HG02623 (cell line): ENCODE results near the gene SUV39H1.
A peak's percentile ranks its signal among the peaks of the same experiment; 100 is the strongest.
"Not testable (repeated sequence)": the region's sequence is repeated elsewhere in the genome, so short reads cannot be mapped to it uniquely, and the experiment has no call there.

Experiments
- ATAC-seq: cut with Tn5 transposase; IDR thresholded peaks from one replicate; pipeline ENCODE4 v1.9.1; 2021; ENCODE audit warnings: moderate library complexity; ENCODE audit not compliant: unreplicated experiment

SUV39H1 gene, protein sequence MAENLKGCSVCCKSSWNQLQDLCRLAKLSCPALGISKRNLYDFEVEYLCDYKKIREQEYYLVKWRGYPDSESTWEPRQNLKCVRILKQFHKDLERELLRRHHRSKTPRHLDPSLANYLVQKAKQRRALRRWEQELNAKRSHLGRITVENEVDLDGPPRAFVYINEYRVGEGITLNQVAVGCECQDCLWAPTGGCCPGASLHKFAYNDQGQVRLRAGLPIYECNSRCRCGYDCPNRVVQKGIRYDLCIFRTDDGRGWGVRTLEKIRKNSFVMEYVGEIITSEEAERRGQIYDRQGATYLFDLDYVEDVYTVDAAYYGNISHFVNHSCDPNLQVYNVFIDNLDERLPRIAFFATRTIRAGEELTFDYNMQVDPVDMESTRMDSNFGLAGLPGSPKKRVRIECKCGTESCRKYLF

DNA sequence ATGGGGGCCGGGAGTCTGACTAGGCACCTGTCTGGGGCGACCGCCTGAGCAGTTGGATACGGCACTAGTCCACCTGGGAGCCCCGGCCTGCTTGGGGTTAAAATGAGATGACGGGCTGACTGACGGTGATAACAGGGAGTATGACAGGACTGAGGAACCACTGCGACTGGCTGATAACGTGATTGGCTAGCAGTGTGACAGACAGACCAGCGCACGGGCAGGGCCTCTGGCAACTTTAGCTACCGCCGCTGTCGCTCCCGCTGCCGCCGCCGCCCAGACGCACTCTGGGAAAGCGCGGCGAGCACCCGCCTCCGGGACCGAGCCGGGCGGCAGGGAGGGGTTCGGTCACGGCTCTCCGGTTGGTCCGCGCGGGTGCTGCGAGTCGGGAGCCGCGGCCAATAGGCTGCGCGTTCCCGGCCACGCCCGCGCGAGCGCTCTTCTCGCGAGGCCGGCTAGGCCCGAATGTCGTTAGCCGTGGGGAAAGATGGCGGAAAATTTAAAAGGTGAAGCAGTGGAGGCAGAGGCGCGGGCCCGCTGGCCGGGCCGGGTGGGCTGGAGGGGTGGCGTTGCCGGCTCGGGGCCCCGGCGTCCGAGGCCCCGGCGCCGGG is at the start of gene SUV39H1:
SUV39H1 (plus strand) TSS at position 434 of the 608 bp plus-strand sequence; CDS start at position 485, 51 bp downstream.
- ATAC-seq = peak; percentile 90

DNA sequence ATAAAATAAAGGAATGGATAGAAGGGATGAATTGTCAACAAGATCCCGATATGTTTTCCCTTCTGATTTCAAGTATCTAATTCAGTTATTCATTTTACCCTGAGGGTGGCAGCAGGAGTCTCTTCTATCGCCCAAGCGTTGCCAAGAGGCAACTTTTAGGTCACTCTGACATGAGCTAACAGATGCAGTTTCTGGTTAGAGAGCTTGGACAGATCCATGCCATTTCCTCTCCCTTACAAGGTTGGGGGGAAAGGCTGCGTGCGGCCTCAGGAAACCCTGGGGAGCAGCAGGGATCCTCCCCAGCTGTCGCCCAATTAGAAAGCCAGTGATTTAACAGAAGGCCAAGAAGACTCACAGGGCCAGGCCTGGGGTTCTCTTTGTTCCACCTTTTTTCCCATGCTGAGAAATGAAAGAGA is 48.2 kb upstream of the SUV39H1 start:
- no peak for ATAC-seq

DNA sequence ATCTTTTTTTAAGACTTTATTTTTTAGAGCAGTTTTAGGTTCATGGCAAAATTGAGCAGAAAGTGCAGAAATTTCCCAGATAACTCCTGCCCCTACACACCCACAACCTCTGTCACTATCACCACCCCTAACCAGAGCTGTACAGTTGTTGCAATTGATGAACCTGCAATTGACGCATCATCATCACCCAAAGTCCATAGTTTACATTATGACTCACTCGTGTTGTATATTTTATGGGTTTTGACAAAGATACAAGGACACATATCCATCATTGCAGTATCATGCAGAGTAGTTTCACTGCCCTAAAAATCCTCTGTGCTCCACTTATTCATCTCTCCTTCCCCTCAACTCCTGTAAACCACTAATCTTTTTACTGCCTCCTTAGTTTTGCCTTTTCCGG is 47.4 kb upstream of the SUV39H1 start:
- no peak for ATAC-seq

DNA sequence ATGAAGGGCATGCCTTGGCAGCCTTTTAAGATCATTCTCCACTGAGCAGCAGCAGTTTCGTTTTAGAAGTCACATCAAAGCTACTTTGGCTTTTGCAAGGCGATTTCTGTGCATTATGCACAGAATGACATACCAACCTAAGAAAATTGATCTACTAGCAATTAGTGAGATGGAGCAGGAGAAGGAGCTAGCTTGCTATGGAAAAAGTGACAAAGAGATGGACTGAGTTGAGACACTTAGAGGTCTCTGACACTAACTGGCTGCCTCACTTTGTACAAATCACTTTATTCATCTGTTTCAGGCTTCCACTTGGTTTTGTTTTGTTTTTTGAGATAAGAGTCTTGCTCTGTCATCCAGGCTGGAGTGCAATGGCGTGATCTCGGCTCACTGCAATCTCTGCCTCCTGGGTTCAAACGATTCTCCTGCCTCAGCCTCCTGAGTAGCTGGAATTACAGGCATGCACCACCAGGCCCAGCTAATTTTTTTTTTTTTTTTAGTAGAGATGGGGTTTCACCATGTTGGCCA is 44.4 kb upstream of the SUV39H1 start:
- not testable (repeated sequence) for ATAC-seq

DNA sequence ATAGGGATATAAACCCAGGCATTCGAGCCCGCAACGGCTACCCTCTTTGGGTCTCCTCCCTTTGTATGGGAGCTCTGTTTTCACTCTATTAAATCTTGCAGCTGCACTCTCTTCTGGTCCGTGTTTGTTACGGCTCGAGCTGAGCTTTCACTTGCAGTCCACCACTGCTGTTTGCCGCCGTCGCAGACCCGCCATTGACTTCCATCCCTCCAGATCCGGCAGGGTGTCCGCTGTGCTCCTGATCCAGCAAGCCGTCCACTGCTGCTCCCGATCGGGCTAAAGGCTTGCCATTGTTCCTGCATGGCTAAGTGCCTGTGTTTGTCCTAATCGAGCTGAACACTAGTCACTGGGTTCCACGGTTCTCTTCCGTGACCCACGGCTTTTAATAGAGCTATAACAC is 41.8 kb upstream of the SUV39H1 start:
- not testable (repeated sequence) for ATAC-seq

DNA sequence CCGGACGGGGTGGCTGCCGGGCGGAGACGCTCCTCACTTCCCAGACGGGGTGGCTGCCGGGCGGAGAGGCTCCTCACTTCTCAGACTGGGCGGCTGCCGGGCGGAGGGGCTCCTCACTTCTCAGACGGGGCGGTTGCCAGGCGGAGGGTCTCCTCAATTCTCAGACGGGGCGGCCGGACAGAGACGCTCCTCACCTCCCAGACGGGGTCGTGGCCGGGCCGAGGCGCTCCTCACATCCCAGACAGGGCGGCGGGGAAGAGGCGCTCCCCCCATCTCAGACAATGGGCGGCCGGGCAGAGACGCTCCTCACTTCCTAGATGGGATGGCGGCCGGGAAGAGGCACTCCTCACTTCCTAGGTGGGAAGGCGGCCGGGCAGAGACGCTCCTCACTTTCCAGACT is 36.8 kb upstream of the SUV39H1 start:
- not testable (repeated sequence) for ATAC-seq

DNA sequence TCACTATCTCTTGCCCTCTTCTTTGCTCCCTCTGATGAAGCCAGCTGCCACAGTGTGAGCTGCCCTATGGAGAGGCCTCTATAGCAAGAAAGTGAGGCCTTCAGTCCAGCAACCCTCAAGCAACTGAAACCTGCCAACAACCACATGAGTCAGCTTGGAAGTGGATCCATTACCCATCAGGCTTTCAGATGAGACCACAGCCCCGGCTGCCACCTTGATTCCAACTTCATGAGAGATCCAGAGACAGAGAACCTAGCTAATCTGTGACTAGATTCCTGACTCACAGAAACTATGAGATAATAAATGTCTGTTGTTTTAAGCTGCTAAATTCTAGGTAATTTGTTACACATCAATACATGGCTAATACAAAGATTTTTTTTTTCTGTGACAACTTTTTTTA is 33.3 kb upstream of the SUV39H1 start:
- no peak for ATAC-seq

DNA sequence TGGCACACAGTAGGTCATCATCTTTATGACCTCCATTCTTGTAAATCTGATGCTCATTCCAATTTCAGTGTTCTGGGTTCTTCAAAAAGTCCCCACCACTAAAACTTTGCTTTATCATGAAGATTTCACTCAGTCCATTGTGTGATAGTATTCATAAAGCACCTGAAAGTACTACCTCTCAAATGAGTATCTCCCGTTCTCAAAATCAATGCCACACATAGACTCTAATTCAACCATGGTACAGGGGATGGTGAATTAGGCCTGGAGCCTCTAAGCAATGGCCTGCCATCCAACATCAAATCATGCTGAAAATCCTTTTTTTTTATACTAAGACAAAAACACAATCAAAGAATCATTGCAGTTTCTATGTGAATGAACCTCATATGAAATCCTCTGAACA is 32.4 kb upstream of the SUV39H1 start:
- ATAC-seq = no peak

DNA sequence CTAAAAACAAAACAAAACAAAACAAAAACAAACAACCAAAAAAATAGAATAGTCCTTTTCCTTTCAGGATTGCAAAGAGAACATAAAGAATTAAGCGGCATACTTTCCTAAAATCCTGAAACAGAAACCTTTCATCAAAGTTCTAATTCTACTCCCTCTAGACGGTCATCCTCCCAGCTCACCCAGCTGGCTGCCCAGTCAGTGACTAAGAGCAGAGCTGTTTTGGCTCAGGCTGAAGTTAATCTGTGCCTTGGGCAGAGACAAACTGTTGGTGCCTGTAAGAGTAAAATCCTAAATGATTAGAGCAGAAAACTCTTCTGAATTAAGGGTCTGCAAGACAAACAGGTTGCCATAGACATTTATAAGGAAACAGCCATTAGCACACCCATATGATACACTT is 30.5 kb upstream of the SUV39H1 start:
- ATAC-seq = no peak

DNA sequence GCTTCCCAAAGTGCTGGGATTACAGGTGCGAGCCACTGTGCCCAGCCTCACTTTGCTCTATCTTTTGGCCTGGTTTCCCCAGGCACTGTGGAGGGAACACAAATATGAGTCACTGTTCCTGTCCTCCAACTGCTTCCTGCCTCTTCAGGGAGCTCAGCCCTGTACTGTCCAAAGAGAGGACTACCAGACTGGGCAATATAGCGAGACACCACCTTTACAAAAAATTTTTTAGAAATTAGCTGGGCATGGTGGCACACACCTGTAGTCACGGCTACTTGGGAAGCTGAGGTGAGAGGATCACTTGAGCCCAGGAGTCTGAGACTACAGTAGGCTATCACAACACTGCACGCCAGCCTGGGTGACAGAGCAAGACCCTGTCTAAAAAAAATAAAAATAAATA is 29.9 kb upstream of the SUV39H1 start:
- no peak for ATAC-seq

DNA sequence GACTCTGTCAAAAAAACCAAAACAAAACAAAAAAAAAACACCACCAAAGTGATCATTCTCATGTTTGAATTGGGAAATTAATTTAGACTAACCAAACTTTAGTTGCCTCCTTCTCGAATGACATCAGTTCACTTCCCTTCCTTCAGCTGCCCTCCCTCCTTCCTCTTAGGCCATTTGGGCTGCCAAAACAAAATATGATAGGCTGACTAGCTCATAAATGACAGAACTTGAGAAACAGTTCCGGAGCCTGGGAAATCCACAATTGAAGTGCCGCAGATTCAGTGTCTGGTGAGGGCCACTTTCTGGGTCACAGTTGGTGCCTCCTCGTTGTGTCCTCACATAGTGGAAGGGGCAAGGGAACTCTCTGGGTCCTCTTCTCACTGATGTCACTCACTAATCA is 29.0 kb upstream of the SUV39H1 start:
- ATAC-seq = no peak

DNA sequence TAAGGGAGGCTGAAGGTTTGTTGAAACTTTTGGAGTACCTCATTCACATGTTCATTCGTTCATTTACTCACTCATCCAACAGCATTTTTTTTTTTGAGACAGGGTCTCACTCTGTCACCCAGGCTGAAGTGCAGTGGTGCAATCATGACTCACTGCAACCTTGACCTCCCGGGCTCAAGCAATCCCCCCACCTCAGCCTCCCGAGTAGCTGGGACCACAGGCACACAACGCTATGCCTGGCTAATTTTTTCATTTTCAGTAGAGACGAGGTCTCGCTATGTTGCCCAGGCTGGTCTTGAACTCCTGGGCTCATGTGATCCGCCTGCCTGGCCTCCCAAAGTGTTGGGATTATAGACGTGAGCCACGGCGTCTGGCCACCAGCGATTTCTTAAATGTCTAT is 28.3 kb upstream of the SUV39H1 start:
- not testable (repeated sequence) for ATAC-seq

DNA sequence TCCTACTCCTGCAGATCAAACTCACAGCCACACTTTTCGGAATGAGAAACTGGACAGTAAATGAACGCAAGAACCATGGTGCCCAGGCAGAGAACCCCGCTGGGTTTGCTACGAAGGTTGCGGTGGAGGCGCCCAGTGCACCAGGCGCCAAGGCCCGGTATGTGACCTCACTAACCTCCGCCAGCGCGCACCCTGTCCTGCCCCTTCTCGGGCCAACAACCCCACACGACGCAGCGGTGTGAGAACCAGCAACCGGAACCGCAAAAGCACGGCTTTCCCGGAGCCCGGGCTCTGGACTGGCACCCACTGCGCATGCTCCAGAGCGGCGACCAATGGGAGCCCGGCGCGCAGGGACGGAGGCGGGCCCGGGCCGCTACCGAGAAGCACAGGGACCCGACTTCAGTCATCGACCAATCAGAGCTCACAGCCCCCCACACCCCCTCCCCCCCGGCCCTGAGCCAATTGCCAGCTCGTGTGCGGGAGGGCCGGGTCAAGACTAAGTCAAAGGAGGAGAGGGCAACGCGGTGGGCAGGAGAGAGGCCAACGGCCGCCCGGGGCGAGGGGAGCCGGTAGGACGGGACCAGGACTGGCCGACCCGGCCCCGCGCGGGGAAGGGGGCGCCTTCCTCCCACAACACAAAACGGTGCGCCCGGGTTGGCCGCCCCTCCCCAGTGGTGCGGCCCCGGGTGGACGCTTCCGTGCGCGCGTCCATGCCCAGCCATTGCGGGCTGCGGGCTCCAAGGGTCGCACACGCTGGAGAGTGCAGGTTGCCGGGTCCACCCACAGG is 20.2 kb upstream of the SUV39H1 start:
- ATAC-seq = peak; percentile 92

DNA sequence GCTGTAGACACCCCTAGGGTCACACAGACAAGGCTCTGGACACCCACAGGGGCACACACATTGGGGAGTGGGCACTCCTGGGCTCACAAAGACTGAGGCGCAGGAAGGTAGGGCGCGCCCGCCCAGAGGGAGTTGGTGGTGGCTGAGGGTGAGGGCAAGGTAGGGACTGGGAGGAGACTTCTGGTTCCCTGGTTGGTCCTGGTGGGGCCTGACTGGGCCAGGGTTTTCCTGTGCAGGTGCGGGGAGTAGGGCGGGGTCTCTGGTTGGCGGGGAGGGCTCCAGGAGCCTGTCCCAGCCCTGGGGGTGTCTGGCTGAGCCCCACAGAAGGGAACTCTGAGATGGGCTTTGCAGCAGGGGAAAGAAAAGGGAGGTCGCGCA is 19.7 kb upstream of the SUV39H1 start:
- no peak for ATAC-seq

DNA sequence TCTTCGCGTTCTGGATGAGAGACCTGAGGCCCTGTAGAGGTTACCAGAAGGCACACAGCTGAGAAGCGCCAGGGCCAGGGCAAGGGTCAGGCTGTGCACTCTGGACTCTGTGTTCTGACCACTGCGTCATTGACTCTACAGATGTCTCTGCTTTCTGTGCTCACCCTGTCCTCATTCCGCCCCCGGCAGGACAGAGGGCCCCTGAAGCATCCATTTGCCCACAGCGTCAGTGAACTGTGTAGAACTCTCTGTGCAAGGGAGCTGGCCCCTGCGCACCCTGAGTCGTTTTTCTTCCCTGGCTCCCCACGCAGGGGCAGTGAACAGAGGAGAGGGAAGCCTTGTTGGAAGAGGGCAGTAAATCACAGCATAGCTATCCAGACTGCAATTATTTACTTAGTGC is 19.0 kb upstream of the SUV39H1 start:
- no peak for ATAC-seq

DNA sequence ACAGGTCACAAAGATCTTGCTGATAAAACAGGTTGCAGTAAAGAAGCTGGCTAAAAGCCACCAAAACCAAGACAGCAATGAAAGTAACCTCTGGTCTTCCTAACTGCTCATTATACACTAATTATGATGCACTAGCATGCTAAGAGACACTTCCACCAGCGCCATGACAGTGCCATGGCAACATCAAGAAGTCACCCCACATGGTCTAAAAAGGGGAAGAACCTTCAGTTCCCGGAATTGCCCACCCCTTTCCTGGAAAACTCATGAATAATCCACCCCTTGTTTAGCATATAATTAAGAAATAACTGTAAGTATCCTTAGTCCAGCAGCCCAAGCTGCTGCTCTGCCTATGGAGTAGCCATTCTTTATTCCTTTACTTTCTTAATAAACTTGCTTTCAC is 16.1 kb upstream of the SUV39H1 start:
- ATAC-seq = not testable (repeated sequence)

DNA sequence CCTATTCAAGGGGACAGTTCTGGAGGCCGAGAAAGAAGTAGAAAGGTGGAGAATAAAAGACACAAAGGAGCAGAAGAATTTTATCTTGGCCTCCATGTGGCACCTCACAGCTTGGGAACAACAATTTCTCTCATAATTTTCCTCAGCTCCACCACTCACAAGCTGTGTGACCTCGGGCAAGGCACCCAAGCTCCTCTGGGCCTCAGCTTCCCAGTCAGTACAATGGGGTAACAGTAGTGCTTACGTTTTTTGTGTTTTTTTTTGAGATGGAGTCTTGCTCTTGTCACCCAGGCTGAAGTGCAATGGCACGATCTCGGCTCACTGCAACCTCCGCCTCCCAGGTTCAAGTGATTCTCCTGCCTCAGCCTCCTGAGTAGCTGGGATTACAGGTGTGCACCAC is 15.6 kb upstream of the SUV39H1 start:
- not testable (repeated sequence) for ATAC-seq

DNA sequence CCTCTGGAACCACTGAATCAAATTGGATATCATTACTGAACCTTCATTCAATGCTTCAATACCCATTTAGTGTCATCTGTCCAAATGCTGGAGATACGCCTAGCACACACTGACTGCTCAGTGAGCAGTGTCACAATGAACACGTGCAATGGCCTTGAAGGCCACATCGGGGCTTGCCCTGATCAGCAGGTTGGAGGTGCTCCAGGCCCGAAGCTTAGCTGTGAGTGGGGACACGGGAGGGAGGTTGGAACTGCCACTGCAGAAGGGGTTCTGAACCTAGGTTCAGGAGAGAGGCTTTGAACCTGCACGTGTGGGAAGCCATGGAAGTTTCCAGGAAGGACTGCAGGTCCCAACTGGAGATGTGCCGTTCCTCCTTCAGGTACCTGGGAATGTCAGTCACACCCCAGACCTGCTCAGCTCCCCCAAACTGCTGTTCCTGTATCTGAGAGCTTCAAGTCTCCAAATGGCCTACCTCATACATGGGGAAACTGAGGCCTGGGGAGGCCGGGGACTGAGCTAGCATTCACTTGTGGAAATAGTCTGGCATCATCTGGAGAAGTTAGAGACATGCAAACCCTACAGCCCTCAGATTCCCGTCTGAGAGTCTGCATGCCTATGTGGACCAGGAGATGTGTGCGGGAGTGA is 14.9 kb upstream of the SUV39H1 start:
- ATAC-seq = no peak

DNA sequence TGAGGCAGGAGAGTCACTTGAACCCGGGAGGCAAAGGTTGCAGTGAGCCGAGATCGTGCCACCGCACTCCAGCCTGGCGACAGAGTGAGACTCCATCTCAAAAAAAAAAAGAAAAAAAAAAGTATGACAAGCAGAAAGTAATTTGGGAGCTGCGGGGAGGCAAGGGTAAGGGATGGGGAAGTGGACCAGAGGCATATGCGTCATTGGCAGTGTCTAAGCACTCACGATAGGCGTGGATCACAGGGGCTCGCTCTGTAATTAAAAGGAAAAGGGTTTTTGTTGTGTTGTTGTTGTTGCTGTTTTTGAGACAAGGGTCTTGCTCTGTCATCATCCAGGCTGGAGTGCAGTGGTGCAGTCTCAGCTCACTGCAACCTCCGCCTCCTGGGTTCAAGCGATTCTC is 13.7 kb upstream of the SUV39H1 start:
- not testable (repeated sequence) for ATAC-seq

DNA sequence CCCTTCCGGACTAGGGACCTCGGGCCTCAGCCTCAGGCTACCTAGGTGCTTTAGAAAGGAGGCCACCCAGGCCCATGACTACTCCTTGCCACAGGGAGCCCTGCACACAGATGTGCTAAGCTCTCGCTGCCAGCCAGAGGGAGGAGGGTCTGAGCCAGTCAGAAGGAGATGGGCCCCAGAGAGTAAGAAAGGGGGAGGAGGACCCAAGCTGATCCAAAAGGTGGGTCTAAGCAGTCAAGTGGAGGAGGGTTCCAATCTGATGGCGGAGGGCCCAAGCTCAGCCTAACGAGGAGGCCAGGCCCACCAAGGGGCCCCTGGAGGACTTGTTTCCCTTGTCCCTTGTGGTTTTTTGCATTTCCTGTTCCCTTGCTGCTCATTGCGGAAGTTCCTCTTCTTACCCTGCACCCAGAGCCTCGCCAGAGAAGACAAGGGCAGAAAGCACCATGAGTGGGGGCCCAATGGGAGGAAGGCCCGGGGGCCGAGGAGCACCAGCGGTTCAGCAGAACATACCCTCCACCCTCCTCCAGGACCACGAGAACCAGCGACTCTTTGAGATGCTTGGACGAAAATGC is 13.0 kb upstream of the SUV39H1 start, which contains the start of gene WAS:
WAS (plus strand) TSS at position 389 of the 572 bp plus-strand sequence; CDS start at position 444, 55 bp downstream.
- ATAC-seq = peak; percentile 70
